ENCODE measurements around the gene SSBP3.

The SSBP3 gene

GRCh38 chr1:54260810-54261209 is 145.4 kb downstream of the SSBP3 start:
- TF ChIP-seq CSRNP3 (CRISPR knock-in tag; IDR thresholded peaks at IDR 0.05) (no peak), ARNTL (CRISPR knock-in tag; IDR thresholded peaks at IDR 0.05; ENCODE audit: borderline replicate concordance, low read depth) (no peak), ISL1 (CRISPR knock-in tag; IDR thresholded peaks at IDR 0.05) (no peak), SNAI2 (CRISPR knock-in tag; IDR thresholded peaks at IDR 0.05) (no peak), CSDC2 (CRISPR knock-in tag; IDR thresholded peaks at IDR 0.05) (no peak), ZNF565 (CRISPR knock-in tag; conservative IDR thresholded peaks at IDR 0.05; ENCODE audit: low read depth) (no peak), PATZ1 (CRISPR knock-in tag; IDR thresholded peaks at IDR 0.05; ENCODE audit: borderline replicate concordance) (no peak), ESRRG (CRISPR knock-in tag; IDR thresholded peaks at IDR 0.05) (no peak), GLIS3 (CRISPR knock-in tag; IDR thresholded peaks at IDR 0.05) (no peak), ZFP3 (CRISPR knock-in tag; IDR thresholded peaks at IDR 0.05) (no peak), RARB (CRISPR knock-in tag; IDR thresholded peaks at IDR 0.05) (no peak), TOX (CRISPR knock-in tag; IDR thresholded peaks at IDR 0.05; ENCODE audit: borderline replicate concordance) (no peak), CREB5 (CRISPR knock-in tag; IDR thresholded peaks at IDR 0.05; ENCODE audit: low read depth) (no peak), TCF4 (CRISPR knock-in tag; IDR thresholded peaks at IDR 0.05; ENCODE audit: borderline replicate concordance) (no peak), TSHZ2 (CRISPR knock-in tag; IDR thresholded peaks at IDR 0.05) (no peak), ZC3H10 (CRISPR knock-in tag; IDR thresholded peaks at IDR 0.05) (no peak), POU6F1 (CRISPR knock-in tag; IDR thresholded peaks at IDR 0.05; ENCODE audit: borderline replicate concordance, low read depth) (no peak), OSR1 (CRISPR knock-in tag; IDR thresholded peaks at IDR 0.05) (no peak)
- no peak for ATAC-seq

- no peak for ATAC-seq
- TF ChIP-seq POU6F1 (CRISPR knock-in tag; IDR thresholded peaks at IDR 0.05; ENCODE audit: borderline replicate concordance, low read depth) (no peak), ZNF70 (CRISPR knock-in tag; IDR thresholded peaks at IDR 0.05) (no peak), ZNF565 (CRISPR knock-in tag; conservative IDR thresholded peaks at IDR 0.05; ENCODE audit: low read depth) (no peak), ZFP30 (CRISPR knock-in tag; IDR thresholded peaks at IDR 0.05) (no peak), CSDC2 (CRISPR knock-in tag; IDR thresholded peaks at IDR 0.05) (no peak), CREB5 (CRISPR knock-in tag; IDR thresholded peaks at IDR 0.05; ENCODE audit: low read depth) (no peak), PPARA (CRISPR knock-in tag; IDR thresholded peaks at IDR 0.05; ENCODE audit: borderline replicate concordance) (no peak), GLIS3 (CRISPR knock-in tag; IDR thresholded peaks at IDR 0.05) (no peak), TSHZ2 (CRISPR knock-in tag; IDR thresholded peaks at IDR 0.05) (no peak), BACH2 (CRISPR knock-in tag; IDR thresholded peaks at IDR 0.05; ENCODE audit: borderline replicate concordance) (no peak), CSRNP3 (CRISPR knock-in tag; IDR thresholded peaks at IDR 0.05) (no peak), ZNF8 (CRISPR knock-in tag; IDR thresholded peaks at IDR 0.05) (no peak)
These were observed 146.6 kb downstream of the SSBP3 start for GRCh38 chr1:54259546-54260140.

Data from SK-N-SH treated with all-trans-retinoic acid at 6 μM for 48 hours (cell line).